Kidney epithelial cell (primary cell): ENCODE measurements around the gene CNTN5. TPM values are rescaled to one million over a fixed set of nuclear protein-coding genes. Genes with fewer than 3 reads are reported as not detected.

ENCODE experiments used
- DNase-seq: peaks from one replicate; pipeline ENCODE4 v3.0.0-alpha.2; 2010; ENCODE audit warnings: low read depth
- H3K27me3 ChIP-seq: 2 replicates; pipeline ENCODE4 v1.6.0; 2011; ENCODE audit warnings: low read length; ENCODE audit not compliant: control insufficient read depth, insufficient read depth
- H3K36me3 ChIP-seq: 2 replicates; pipeline ENCODE4 v1.5.1; 2011; ENCODE audit warnings: low read length; ENCODE audit not compliant: control insufficient read depth, insufficient read depth
- H3K4me3 ChIP-seq: 2 replicates; pipeline ENCODE4 v1.5.1; 2011; ENCODE audit warnings: low read depth, mild to moderate bottlenecking, control low read depth, low read length
- total RNA-seq: library from RNA; depleted of rRNA; stranded (reverse); fragments of >200 nt; gene quantifications from 2 replicates; pipeline ENCODE4 v1.2.3, GENCODE V29; 2015
- TF ChIP-seq, protein P1 (sequence below): IDR thresholded peaks from 2 replicates; pipeline ENCODE4 v1.5.1; 2011; ENCODE audit warnings: mild to moderate bottlenecking, moderate library complexity, low read length, control low read depth, inconsistent platforms; ENCODE audit not compliant: insufficient read depth, poor library complexity, severe bottlenecking

The CNTN5 gene
- total RNA-seq, 1 donor from 2014 or later, result 0.29 TPM

DNA sequence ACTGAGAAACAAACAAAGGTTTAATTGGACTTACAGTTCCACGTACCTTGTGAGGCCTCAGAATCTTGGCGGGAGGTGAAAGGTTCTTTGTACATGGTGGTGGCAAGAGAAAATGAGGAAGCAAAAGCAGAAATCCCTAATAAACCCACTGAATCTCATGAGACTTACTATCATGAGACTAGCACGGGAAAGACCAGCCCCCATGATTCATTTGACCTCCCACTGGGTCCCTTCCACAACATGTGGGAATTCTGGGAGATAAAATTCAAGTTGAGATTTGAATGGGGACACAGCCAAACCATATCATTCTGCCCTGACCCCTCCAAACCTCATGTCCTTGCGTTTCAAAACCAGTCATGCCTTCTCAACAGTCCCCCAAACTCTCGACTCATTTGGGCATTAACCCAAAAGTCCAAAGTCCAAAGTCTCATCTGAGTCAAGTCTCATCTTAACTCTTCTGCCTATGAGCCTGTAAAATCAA lies 617.4 kb downstream of the CNTN5 start:
- Histone ChIP-seq H3K27me3 (no peaks in the 10 kb centered on the region), H3K4me3 (no peak overlapping the region), H3K36me3 (no peaks in the 10 kb centered on the region)
- TF ChIP-seq, protein P1, sequence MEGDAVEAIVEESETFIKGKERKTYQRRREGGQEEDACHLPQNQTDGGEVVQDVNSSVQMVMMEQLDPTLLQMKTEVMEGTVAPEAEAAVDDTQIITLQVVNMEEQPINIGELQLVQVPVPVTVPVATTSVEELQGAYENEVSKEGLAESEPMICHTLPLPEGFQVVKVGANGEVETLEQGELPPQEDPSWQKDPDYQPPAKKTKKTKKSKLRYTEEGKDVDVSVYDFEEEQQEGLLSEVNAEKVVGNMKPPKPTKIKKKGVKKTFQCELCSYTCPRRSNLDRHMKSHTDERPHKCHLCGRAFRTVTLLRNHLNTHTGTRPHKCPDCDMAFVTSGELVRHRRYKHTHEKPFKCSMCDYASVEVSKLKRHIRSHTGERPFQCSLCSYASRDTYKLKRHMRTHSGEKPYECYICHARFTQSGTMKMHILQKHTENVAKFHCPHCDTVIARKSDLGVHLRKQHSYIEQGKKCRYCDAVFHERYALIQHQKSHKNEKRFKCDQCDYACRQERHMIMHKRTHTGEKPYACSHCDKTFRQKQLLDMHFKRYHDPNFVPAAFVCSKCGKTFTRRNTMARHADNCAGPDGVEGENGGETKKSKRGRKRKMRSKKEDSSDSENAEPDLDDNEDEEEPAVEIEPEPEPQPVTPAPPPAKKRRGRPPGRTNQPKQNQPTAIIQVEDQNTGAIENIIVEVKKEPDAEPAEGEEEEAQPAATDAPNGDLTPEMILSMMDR, result no peak
- no peak for DNase-seq

DNA sequence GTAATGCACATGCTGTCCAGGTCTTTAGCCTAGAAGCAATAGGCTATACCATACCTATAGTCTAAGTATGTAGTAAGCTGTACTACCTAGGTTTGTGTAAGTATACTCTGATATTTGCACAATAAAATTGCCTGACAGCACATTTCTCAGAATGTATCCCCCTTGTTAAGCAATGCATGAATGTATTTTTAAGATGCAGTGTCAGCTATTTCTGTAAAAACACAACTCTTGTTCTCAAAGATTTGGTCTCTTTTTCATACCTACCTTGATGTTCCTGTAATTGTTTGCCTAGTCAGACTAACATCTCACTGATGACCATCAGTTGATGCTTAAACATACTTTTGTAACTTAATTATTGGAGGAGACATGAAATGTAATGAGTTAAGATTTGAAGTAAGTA lies 619.9 kb downstream of the CNTN5 start:
- H3K27me3 ChIP-seq, result no peaks in the 10 kb centered on the region
- TF ChIP-seq, protein P1, result no peak
- H3K36me3 ChIP-seq, result no peaks in the 10 kb centered on the region
- no peak overlapping the region for H3K4me3 ChIP-seq
- DNase-seq, result no peak

DNA sequence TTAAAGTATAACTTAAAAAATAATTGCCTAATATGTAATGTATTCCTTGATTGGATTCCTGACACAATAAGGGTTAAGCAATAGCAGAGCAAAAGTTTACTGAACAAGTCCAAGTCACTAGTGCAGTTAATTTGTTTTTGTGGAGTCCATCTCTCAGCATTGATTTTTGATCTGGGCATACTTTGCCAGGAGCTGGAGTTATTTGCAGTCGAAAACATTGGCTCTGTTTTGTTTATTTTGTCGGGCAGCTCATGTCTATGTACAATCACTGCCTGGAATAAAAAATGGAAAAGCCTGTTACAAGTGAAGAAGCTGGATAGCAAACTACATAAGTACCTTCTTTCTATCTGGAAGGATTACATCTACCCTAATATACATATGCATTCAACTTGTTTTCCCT lies 625.2 kb downstream of the CNTN5 start:
- Histone ChIP-seq H3K36me3 (no peaks in the 10 kb centered on the region), H3K27me3 (no peaks in the 10 kb centered on the region), H3K4me3 (no peak overlapping the region)
- TF ChIP-seq, protein P1, result no peak
- no peak for DNase-seq

DNA sequence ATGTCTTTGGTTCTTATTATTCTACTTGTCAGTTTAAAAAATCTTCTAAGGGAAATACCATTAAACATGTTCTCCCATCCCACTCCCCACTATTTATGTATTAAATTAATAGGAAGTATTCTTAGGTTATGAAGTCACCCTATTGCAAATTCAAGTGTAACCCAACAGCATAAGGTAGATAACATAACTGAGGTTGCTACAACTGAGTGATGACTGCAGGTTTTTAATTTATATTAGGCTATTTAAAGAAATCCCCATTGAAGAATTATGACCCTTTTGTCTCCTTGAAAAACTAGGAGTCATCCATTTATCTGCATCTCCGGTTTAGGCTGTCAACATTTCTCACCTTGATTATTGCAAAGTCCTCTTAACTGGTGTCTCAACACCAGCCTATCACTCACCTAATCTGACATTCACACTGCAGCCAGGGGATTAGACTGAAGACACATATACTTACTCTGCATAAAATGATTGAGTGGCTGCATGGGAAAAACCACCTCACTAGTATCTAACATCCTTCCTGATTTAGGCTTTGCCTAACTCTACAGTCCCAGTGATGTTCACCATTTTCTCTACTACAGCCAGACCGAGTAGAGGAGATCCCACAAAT lies 649.4 kb downstream of the CNTN5 start:
- H3K36me3 ChIP-seq, result no peaks in the 10 kb centered on the region

DNA sequence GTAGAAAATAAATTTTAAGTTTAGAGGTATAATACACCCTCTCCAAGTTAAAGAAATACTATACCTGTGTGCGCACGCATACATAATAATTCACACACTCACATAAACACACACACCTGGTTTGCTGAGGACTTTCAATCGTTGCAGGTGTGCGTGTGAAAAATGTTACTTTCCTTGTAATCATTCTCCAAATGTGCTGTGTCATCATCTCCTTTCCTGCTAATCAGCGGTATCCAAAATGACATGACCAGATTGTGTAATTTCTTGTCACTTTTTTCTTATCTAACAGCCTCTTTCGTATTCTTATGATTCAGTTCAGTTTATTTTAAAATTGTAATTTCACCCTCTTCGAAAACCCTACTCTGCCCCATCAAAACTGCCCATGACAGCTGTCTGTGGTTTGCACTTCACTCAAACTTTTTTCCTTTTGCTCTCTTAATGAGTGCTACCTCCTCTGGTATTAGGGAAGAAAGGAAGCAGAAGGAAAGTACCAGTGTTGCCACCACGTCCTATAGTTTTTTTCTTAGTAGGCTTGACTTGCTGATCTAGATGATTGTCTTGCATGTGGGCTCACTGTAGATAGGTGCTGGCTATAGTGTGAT lies 651.2 kb downstream of the CNTN5 start:
- TF ChIP-seq, protein P1, result no peak
- no peak overlapping the region for H3K4me3 ChIP-seq
- H3K27me3 ChIP-seq, result no peaks in the 10 kb centered on the region
- no peak for DNase-seq
- H3K36me3 ChIP-seq, result no peaks in the 10 kb centered on the region

More for the DNA sequence above, 649.4 kb downstream of the CNTN5 start:
- Histone ChIP-seq H3K4me3 (no peak overlapping the region), H3K27me3 (no peaks in the 10 kb centered on the region)
- TF ChIP-seq, protein P1, result no peak
- no peak for DNase-seq
